ENCODE data around the gene PROCA1. TPM values are rescaled to one million over a fixed set of nuclear protein-coding genes. Genes with fewer than 3 reads are reported as not detected.

PROCA1 gene
- total RNA-seq, 1 donor from 2014 or later = 3.4 TPM

GRCh38 chr17:28749516-28750177 lies 38.0 kb upstream of the PROCA1 start:
- DNase-seq (ENCODE audit: low read depth) (no peak), FAIRE-seq (no peak)
- H3K4me3 ChIP-seq (ENCODE audit: insufficient read depth, low read depth, low read length) = no peak overlapping the region
- no peak overlapping the region for H3K9ac ChIP-seq (ENCODE audit: low read length)
- peaks cover 23% of the 10 kb centered on the region for H3K4me1 ChIP-seq (ENCODE audit: insufficient read depth, low read length)
- H3K4me2 ChIP-seq (ENCODE audit: low read length) = no peak overlapping the region
- no peaks in the 10 kb centered on the region for H3K27me3 ChIP-seq (ENCODE audit: insufficient read depth, low read length)
- no peaks in the 10 kb centered on the region for H3K9me3 ChIP-seq (ENCODE audit: insufficient read depth, low read depth, low read length)
- peaks cover 12% of the 10 kb centered on the region for H3K36me3 Mint-ChIP-seq (ENCODE audit: low read depth, unreplicated experiment)
- H3K27ac ChIP-seq (ENCODE audit: low read depth, low read length) = no peak overlapping the region
- no peak overlapping the region for H2AFZ ChIP-seq (ENCODE audit: low read depth, low read length)
- peaks cover 8% of the 10 kb centered on the region for H3K4me1 Mint-ChIP-seq (ENCODE audit: low read depth, unreplicated experiment)
- H3K27ac Mint-ChIP-seq (ENCODE audit: unreplicated experiment) = peak overlapping the region; percentile 87
- H3K9me3 Mint-ChIP-seq (ENCODE audit: unreplicated experiment) = no peaks in the 10 kb centered on the region
- peak overlapping the region; percentile 40 for H3K4me3 Mint-ChIP-seq (ENCODE audit: unreplicated experiment)
- H3K36me3 ChIP-seq (ENCODE audit: insufficient read depth, low read length) = peaks cover 23% of the 10 kb centered on the region
- peaks cover 79% of the 10 kb centered on the region for H4K20me1 ChIP-seq (ENCODE audit: insufficient read depth, low read length)
- no peaks in the 10 kb centered on the region for H3K27me3 Mint-ChIP-seq (ENCODE audit: low read depth, unreplicated experiment)
- TF ChIP-seq EZH2 (IDR thresholded peaks at IDR 0.05; ENCODE audit: insufficient read depth, low read length) (no peak), CTCF (IDR thresholded peaks at IDR 0.05; ENCODE audit: insufficient read depth, low read depth, low read length) (no peak)
- H3K79me2 ChIP-seq (ENCODE audit: insufficient read depth, low read length) = peaks cover 62% of the 10 kb centered on the region

GRCh38 chr17:28748852-28749515 lies 37.3 kb upstream of the PROCA1 start:
- no peaks in the 10 kb centered on the region for H3K9me3 ChIP-seq (ENCODE audit: insufficient read depth, low read depth, low read length)
- no peak overlapping the region for H3K27ac ChIP-seq (ENCODE audit: low read depth, low read length)
- H3K79me2 ChIP-seq (ENCODE audit: insufficient read depth, low read length) = peaks cover 68% of the 10 kb centered on the region
- H3K36me3 Mint-ChIP-seq (ENCODE audit: low read depth, unreplicated experiment) = peaks cover 12% of the 10 kb centered on the region
- no peak for FAIRE-seq
- H2AFZ ChIP-seq (ENCODE audit: low read depth, low read length) = no peak overlapping the region
- no peak overlapping the region for H3K9ac ChIP-seq (ENCODE audit: low read length)
- no peaks in the 10 kb centered on the region for H3K9me3 Mint-ChIP-seq (ENCODE audit: unreplicated experiment)
- TF ChIP-seq CTCF (IDR thresholded peaks at IDR 0.05; ENCODE audit: insufficient read depth, low read depth, low read length) = no peak
- no peak for TF ChIP-seq EZH2 (IDR thresholded peaks at IDR 0.05; ENCODE audit: insufficient read depth, low read length)
- no peak for DNase-seq (ENCODE audit: low read depth)
- peak overlapping the region; percentile 58 for H3K27ac Mint-ChIP-seq (ENCODE audit: unreplicated experiment)
- no peak overlapping the region for H3K4me2 ChIP-seq (ENCODE audit: low read length)
- H3K27me3 ChIP-seq (ENCODE audit: insufficient read depth, low read length) = no peaks in the 10 kb centered on the region
- peaks cover 79% of the 10 kb centered on the region for H4K20me1 ChIP-seq (ENCODE audit: insufficient read depth, low read length)
- no peak overlapping the region for H3K4me3 ChIP-seq (ENCODE audit: insufficient read depth, low read depth, low read length)
- H3K27me3 Mint-ChIP-seq (ENCODE audit: low read depth, unreplicated experiment) = no peaks in the 10 kb centered on the region
- peaks cover 23% of the 10 kb centered on the region for H3K4me1 ChIP-seq (ENCODE audit: insufficient read depth, low read length)
- H3K4me3 Mint-ChIP-seq (ENCODE audit: unreplicated experiment) = no peak overlapping the region
- H3K36me3 ChIP-seq (ENCODE audit: insufficient read depth, low read length) = peaks cover 23% of the 10 kb centered on the region
- H3K4me1 Mint-ChIP-seq (ENCODE audit: low read depth, unreplicated experiment) = peaks cover 8% of the 10 kb centered on the region
